Natural killer cell (primary cell): Measurements from ENCODE around the gene PPAN. TPM values are rescaled to one million over a fixed set of nuclear protein-coding genes. Genes with fewer than 3 reads are reported as not detected.

Experiments used
- ATAC-seq, 3 donors: fragments of 150-1000 bp in 2 of 3; fragments of 200-7000 bp in 1 of 3; cut with Tn5 transposase; 1 replicate in 1 of 3; 2 replicates in 2 of 3; pipeline ENCODE4 v1.10.0; 2021; ENCODE audit warnings: mild to moderate bottlenecking in 2 of 3, moderate library complexity in 2 of 3
- DNase-seq, 2 donors: peaks; one replicate each; pipeline versions ENCODE4 v3.0.0 to v3.0.0-alpha.2; 2013 to 2021; ENCODE audit warnings: mixed read lengths in 1 of 2
- H3K27ac ChIP-seq: one replicate; pipeline ENCODE4 v1.5.1; 2013; ENCODE audit warnings: mild to moderate bottlenecking, low read length
- H3K27me3 ChIP-seq: one replicate; pipeline ENCODE4 v1.6.1; 2013; ENCODE audit warnings: low read length; ENCODE audit not compliant: control insufficient read depth, insufficient read depth
- H3K36me3 ChIP-seq: one replicate; pipeline ENCODE4 v1.6.1; 2013; ENCODE audit warnings: low read length; ENCODE audit not compliant: control insufficient read depth, insufficient read depth
- H3K4me1 ChIP-seq: one replicate; pipeline ENCODE4 v1.6.1; 2013; ENCODE audit warnings: low read length; ENCODE audit not compliant: control insufficient read depth, insufficient read depth
- H3K4me3 ChIP-seq: one replicate; pipeline ENCODE4 v1.5.1; 2013; ENCODE audit warnings: low read length
- H3K9me3 ChIP-seq: one replicate; pipeline ENCODE4 v1.6.1; 2013; ENCODE audit warnings: low read length; ENCODE audit not compliant: control insufficient read depth, insufficient read depth
- H3K27ac Mint-ChIP-seq, 2 donors: one replicate each; pipeline ENCODE4 v1.8.0; 2022; ENCODE audit warnings: mild to moderate bottlenecking in 2 of 2, mixed read lengths in 2 of 2, moderate library complexity in 1 of 2
- H3K27me3 Mint-ChIP-seq, 2 donors: one replicate each; pipeline ENCODE4 v1.8.0; 2022; ENCODE audit warnings: low read depth in 2 of 2, mixed read lengths in 2 of 2
- H3K36me3 Mint-ChIP-seq: one replicate; pipeline ENCODE4 v1.8.0; 2022; ENCODE audit warnings: mixed read lengths
- H3K4me1 Mint-ChIP-seq, 2 donors: one replicate each; pipeline ENCODE4 v1.8.0; 2022; ENCODE audit warnings: mixed read lengths in 2 of 2
- H3K4me3 Mint-ChIP-seq: one replicate; pipeline ENCODE4 v1.8.0; 2022; ENCODE audit warnings: mild to moderate bottlenecking, moderate library complexity, mixed read lengths
- H3K9me3 Mint-ChIP-seq, 2 donors: one replicate each; pipeline ENCODE4 v1.8.0; 2022; ENCODE audit warnings: mixed read lengths in 2 of 2
- CTCF ChIP-seq: fragments of 200-600 bp; IDR thresholded peaks from one replicate; pipeline ENCODE4 v1.8.0; 2022; ENCODE audit warnings: antibody characterized with exemption
- WGBS: methylation state at CpG from one replicate; pipeline ENCODE4 v1.1.7; 2013; ENCODE audit warnings: missing lambda C conversion rate; ENCODE audit not compliant: insufficient coverage; 5-methylcytosine and 5-hydroxymethylcytosine counted together
- intact Hi-C: fragments of 100-400 bp; cut with micrococcal nuclease; formaldehyde crosslinking; loops from one replicate; pipeline ENCODE4 v1.14.2; 2022
- total RNA-seq, 4 donors: library from RNA; stranded (reverse); fragments of 120-200 nt in 1 of 4; gene quantifications; one replicate each; pipeline versions ENCODE4 v1.2.3 to v1.2.4, GENCODE V29; 2013 to 2022

Gene PPAN
- total RNA-seq, 3 donors from 2014 or later (not counting 1 experiment from before 2014, with no cell fraction given), result 60.0 to 72.2 (median 69.2) TPM

GRCh38 chr19:10104665-10105508, 1.3 kb upstream of the PPAN start:
- no peak for TF ChIP-seq CTCF
- intact Hi-C loops, result loop anchor here (2.0 to 10.0 kb wide), 4 partner anchors 302 to 690 kb away; partner anchors contain the start of gene S1PR5
- 6% methylated on average over 14 of the region's 15 CpGs for WGBS
- H3K27ac ChIP-seq, result peak overlapping the region; percentile 100
- Mint-ChIP-seq H3K27ac (peak overlapping the region; percentile 94 to 99), H3K4me1 (peaks cover 51 to 65% of the 10 kb centered on the region in 2 donors), H3K36me3 (no peaks in the 10 kb centered on the region), H3K9me3 (no peaks in the 10 kb centered on the region), H3K4me3 (peak overlapping the region; percentile 88), H3K27me3 (no peaks in the 10 kb centered on the region)
- H3K4me3 ChIP-seq, result no peak overlapping the region
- H3K4me1 ChIP-seq, result peaks cover 86% of the 10 kb centered on the region
- DNase-seq (peak; percentile 80 to 94), ATAC-seq (peak; percentile 52 to 77 (median 64))
- H3K36me3 ChIP-seq, result peaks cover 28% of the 10 kb centered on the region
- H3K27me3 ChIP-seq, result no peaks in the 10 kb centered on the region
- H3K9me3 ChIP-seq, result no peaks in the 10 kb centered on the region

- Histone ChIP-seq H3K27ac (peak overlapping the region; percentile 100), H3K36me3 (peaks cover 35% of the 10 kb centered on the region), H3K4me3 (peak overlapping the region; percentile 7), H3K4me1 (peaks cover 86% of the 10 kb centered on the region), H3K9me3 (no peaks in the 10 kb centered on the region), H3K27me3 (no peaks in the 10 kb centered on the region)
- ATAC-seq (peak in 2 of 3 donors; percentile 1 to 10), DNase-seq (peak in 1 of 2 donors; percentile 78)
- intact Hi-C loops, result loop anchor here (2.0 to 10.0 kb wide), 2 partner anchors 411 to 689 kb away; partner anchors contain the start of gene S1PR5
- no peak for TF ChIP-seq CTCF
- H3K27ac Mint-ChIP-seq, result peak overlapping the region; percentile 94 to 99
- H3K36me3 Mint-ChIP-seq, result no peaks in the 10 kb centered on the region
- H3K9me3 Mint-ChIP-seq, result no peaks in the 10 kb centered on the region
- no peaks in the 10 kb centered on the region for H3K27me3 Mint-ChIP-seq
- H3K4me1 Mint-ChIP-seq, result peaks cover 51 to 67% of the 10 kb centered on the region in 2 donors
- peak overlapping the region; percentile 88 for H3K4me3 Mint-ChIP-seq
- 18% methylated on average over 16 of the region's 16 CpGs for WGBS
Observed at GRCh38 chr19:10105509-10106099, 558 bp upstream of the PPAN start.

- Mint-ChIP-seq H3K9me3 (no peaks in the 10 kb centered on the region), H3K4me3 (peak overlapping the region; percentile 75), H3K27me3 (no peaks in the 10 kb centered on the region), H3K36me3 (no peaks in the 10 kb centered on the region), H3K4me1 (peaks cover 54 to 73% of the 10 kb centered on the region in 2 donors), H3K27ac (peak overlapping the region; percentile 94 to 99)
- peaks cover 87% of the 10 kb centered on the region for H3K4me1 ChIP-seq
- peak overlapping the region; percentile 37 for H3K4me3 ChIP-seq
- H3K36me3 ChIP-seq, result peaks cover 41% of the 10 kb centered on the region
- H3K9me3 ChIP-seq, result no peaks in the 10 kb centered on the region
- no peak for TF ChIP-seq CTCF
- 73% methylated on average over 10 of the region's 10 CpGs for WGBS
- DNase-seq (no peak), ATAC-seq (no peak)
- no peaks in the 10 kb centered on the region for H3K27me3 ChIP-seq
- H3K27ac ChIP-seq, result peak overlapping the region; percentile 100
- intact Hi-C loops, result loop anchor here (10.0 kb wide), 1 partner anchor 688 kb away; no protein-coding TSS in a partner anchor
Observed at GRCh38 chr19:10107254-10107653, 1.1 kb downstream of the PPAN start.
